HG02763 (cell line): ENCODE measurements around the gene LPP.

Source experiments
- ATAC-seq: cut with Tn5 transposase; IDR thresholded peaks from one replicate; pipeline ENCODE4 v1.9.1; 2021; ENCODE audit warnings: mild to moderate bottlenecking, moderate library complexity; ENCODE audit not compliant: unreplicated experiment

Gene LPP

DNA sequence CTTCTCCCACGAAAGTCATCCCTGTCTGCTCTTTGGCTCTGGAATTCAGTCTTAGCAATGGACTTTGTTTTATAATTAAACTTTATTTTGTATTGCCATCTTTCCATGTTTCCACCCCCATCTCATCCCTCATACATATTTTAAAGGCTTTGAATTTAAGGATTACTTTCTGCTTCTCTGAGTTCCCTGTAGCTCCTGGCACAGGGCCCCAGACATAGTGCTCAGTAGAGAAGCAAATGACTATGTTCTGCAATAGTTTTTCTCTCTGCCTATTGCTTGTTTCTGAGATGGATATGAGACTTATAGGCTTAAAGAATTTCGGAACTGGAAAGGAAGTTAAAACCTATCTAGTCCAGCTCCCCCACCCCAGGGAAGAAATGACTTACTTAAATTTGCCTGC is 197.0 kb downstream of the LPP start:
- ATAC-seq: no peak

DNA sequence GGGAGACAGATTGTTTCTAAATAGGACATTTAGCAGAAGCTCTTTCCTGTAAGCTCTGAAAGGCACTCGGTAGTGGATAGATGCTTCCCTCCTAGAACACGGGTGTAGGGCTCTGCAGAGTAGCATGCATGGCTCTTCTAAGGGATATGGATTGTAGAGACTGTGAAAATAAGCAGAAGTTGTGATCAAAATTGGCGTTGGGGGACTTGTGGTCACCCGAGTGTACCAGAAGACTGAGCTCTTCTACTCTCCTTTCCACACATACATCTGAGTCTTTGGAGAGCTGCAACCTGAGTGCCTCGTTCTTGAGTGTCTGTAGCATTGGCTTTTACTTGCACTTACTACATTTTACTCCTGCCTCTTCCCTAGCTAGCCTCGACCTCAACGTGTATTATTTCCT is 197.7 kb downstream of the LPP start:
- ATAC-seq: no peak

- no peak for ATAC-seq
These were observed 198.4 kb downstream of the LPP start for GRCh38 chr3:188352196-188352927.

GRCh38 chr3:188353426-188353825 is 199.5 kb downstream of the LPP start:
- ATAC-seq: no peak

DNA sequence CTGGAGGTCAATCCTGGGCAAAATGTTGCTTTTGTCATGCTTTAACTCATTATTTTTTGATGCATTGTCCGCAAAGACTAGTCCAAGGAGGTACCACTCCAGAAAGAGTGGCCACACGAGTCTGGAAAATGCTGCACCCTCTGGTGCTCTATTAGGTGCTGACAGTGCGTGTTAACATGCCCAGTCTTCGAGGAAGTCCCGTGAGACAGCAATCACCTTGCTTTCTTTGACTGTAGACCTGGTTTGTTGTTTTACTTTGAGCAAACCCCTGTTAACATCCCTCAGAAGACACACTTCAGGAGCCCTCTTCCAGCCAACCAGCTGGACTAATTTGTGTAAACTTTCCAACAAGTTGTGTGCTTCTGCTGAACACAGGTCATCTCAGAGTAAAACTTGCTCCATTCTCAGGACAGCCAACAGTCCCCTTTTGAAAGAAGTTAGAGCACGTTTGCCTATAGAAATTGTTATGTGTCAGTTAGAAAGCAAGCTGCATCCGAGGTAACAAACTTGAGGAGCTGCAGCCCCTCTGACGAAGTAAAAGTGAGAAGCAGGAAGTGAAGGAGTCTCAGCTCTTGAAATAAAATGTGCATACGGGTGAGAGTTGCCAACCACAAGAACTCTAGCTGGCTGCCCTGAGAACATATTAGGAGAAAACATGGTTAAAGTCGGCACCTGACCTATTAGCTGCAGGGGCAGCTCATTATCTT is 205.0 kb downstream of the LPP start:
- ATAC-seq: no peak

DNA sequence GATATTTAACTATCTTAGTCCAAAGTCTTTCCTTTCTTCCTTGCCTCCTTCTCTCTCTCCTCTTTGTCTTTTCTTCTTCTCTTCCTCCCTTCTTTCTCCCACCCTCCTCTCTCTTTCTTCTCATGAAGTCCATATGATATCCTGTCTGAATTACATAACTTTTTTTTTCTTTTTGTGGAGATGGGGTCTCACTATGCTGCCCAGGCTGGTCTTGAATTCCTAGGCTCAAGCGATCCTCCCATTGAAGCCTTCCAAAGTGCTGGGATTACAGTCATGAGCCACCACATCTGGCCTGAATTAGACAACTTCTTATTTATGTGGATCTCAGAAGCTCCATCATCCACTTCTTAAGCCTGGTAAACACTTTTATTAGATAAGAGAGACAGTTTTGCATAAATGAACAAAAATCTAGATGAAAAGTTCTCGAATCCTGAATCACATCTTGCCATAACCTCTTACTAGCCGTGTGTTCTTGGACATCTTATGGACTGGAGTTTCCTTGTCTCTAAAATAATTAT is 206.5 kb downstream of the LPP start:
- no peak for ATAC-seq

DNA sequence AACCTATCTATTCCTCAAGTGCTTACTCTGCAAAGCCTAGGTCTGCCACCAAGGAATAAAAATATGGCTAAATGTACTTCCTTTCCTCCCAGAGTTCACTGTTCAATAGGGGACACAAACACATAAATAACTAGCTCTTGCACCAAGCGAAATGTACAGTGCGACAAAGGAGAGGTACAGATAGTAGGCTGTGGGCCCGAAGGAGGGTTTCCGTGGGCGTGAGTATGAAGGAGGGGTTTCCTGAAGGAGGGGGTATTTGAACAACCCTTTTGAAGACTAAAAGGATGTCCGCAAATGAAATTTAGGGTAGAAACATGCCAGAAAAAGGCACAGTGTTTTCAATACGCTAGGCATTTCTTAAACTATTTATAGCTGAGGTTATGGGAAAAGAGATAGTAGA is 207.9 kb downstream of the LPP start:
- ATAC-seq: no peak

- ATAC-seq: no peak
These were observed 208.5 kb downstream of the LPP start for GRCh38 chr3:188362405-188362831.

- ATAC-seq: no peak
These were observed 211.2 kb downstream of the LPP start for GRCh38 chr3:188365184-188365583.

DNA sequence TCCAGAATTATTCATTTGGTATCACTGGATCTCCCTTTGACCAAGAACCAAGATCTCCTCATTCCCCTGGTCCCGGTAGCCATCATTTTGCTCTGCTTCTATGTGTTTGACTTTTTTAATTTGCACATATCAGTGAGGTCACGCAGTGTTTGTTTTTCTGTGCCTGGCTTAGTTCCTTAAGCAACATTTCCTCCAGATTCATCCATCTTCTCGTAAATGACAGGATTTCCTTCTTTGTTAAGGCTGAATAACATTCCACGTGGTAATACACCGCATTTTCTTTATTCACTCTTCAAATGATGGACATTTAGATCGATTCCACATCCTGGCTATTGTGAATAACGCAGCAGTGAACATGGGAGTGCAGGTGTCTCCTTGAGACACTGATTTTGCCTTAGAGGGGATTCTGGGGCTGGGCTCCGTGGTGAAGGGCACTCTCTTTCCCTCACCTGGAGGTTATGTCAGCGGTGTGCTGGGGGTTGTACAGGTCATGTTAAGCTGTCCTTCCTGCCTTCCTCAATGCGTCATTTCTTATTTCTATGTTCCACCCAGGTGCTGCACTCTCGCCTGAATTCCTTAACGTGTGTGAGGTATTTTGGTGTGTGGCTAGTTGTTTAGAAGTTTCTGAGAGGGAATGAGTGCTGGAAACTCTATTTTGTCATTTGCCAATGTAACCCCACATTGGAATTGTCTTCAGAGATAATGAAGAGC is 212.2 kb downstream of the LPP start:
- no peak for ATAC-seq

DNA sequence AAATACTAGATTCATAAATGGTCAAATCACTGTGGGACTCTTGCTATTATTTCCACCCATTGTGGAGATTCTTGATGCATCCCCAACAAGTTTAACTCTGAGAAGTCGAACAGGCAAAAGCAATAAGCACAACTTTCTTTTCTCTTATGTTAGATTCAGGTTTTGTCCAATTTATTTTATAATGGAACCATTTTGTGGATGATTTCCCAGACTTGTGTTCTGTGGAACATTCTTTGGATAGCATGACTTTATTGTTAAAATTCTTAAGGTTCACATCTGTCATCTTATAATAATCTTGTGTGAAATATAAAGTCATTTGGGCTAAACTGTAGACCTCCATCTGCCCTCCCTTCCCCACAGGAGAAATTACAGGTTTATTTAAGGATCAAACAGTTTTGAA is 213.7 kb downstream of the LPP start:
- ATAC-seq: no peak

- ATAC-seq: no peak
These were observed 215.6 kb downstream of the LPP start for GRCh38 chr3:188369526-188369925.

- ATAC-seq: no peak
These were observed 216.3 kb downstream of the LPP start for GRCh38 chr3:188370081-188370830.

DNA sequence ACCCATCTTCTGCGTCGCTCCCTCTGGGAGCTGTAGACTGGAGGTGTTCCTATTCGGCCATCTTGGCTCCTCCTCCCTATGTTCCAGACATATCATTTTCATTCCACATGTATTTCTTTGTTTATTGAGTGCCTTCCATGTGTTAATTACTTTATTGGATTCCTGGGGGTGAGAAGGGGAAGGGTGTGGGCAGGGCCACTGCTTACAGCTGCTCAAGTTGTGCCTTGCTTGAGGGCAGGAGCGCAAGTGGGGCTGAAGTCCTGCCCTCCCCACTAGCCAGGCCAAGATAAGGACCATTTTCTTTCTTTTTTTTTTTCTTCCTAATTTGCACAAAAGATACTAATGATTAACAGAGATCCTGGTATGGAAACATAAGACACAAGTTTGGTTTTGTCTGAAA is 224.8 kb downstream of the LPP start:
- no peak for ATAC-seq

DNA sequence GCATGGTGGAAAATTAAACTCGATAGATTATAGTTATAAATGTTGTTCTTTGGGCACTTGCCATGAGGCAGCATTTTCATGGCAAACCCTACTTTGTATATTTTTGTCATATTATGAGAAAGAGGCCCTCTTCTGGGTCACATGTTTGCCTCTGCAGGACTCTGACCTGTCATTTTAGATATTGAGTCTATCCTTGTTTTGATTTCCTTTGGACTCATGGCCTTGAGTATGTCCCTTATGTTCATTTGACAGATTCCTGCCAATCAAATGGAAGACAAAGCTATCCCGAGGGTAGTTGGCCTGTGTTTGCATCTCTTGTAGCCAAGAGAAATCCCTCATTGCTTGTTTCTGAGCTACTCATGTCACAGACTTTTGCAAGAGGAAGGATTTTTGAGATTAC is 226.3 kb downstream of the LPP start:
- ATAC-seq: no peak

- no peak for ATAC-seq
These were observed 226.8 kb downstream of the LPP start for GRCh38 chr3:188380722-188381121.

DNA sequence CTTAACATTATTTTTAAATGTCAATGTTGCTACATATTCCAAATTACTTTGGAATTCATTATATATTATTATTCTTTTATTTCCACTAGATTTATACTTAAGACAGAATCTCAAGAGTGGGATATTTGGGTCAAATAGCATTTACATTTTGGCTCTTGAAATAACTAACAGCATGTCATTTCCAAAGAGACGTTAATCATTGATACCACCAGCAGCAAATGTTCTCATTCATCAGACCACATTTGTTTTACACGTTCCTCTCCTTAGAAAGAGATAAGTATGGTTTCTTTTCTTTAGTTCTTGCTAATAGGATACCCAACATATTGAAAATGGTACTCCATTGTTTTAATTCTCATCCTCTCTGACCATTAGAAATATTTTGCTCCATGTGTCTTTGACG is 229.8 kb downstream of the LPP start:
- ATAC-seq: no peak

DNA sequence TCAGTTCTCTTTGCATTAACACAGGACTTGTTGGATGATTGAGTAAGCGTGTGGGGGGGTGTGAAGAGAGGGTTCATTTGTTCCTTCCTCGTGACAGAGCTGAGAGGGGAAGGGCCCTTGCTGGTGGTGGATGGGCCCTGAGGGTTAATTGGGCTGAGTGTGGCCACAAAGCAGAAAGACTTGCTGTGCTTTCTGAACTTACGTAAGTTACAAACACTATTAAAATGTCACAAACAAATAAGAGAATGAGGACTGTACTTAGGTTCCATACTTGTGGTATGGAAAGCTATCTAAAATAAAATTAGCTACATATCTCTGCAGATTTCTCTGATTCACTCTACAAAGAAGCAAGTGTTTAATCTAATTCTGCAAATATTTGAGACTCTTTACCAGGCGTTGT is 231.3 kb downstream of the LPP start:
- ATAC-seq: no peak

DNA sequence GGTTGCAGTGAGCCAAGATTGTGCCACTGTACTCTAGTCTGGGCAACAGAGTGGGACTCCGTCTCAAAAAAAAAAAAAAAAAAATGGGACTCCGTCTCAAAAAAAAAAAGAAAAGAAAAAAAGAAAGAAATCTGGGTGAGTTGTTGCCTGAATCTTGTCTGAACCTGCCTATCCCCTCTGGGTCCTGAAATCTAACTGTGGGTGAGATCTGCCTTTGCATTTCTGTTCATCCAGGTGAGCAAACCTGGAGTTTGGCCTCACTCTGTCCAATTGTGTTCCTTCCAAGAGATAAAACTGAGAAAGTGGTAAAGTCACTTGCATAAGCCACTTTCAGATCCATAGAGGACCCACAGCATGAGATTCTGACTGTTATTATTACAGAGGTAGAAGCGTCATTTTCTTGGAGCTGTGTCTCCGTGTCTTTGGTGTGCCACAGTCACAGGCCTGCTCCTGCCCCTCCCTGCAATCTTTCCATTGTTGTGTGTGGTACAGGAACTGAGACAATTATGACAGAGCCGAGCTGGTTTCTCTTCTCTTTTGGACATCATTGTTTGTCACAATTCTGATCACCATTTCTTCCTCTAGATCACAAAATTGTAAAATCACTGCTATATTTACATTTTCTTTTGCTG is 235.9 kb downstream of the LPP start:
- ATAC-seq: peak; percentile 96

GRCh38 chr3:188390343-188390718 is 236.4 kb downstream of the LPP start:
- peak; percentile 21 for ATAC-seq
